ENCODE measurements around the gene KRT17.
A peak's percentile ranks its signal among the peaks of the same experiment; 100 is the strongest.
"Not testable (repeated sequence)": the region's sequence is repeated elsewhere in the genome, so short reads cannot be mapped to it uniquely, and the experiment has no call there.

Gene KRT17

GRCh38 chr17:41589301-41589700 lies 35.1 kb downstream of the KRT17 start:
- no peak for DNase-seq

DNA sequence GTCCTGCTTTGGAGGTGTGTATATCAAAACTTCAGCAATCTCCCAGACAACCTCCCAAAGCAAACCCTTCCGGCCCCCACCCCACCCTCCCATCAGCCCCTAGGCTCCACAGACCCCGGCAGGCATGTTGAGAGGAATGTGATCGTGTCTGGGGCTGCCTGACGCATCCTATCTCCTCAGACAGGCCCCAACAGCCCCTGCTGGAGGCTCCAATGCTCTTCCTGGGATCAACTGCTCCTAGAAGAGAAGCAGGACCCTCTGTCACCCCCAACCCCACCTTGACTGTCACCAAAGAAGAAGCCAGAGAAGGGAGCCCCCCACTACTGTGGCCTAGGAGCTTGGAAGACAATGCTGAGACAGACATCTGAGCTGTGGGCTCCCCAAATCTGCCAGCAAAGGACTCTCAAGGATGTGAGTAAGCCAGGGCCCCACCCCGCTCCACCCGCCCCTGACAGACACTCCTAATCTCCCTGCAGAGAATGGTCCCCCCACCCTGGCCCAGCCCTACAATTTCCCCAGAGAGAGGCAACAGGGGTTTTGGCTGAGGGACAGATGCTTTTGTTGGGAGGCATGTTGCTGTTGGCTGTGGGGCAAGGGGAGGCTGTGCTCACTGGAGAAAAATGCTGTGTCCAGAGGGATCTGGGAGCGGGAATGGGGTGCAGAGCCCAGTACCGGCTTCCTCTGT lies 36.1 kb downstream of the KRT17 start:
- no peak for DNase-seq

- no peak for DNase-seq
Observed at GRCh38 chr17:41586863-41587495, 37.4 kb downstream of the KRT17 start, which contains the start of gene KRT14. Gene KRT14 (minus strand): TSS chr17:41586895. CDS start chr17:41586834, 61 bp downstream.

DNA sequence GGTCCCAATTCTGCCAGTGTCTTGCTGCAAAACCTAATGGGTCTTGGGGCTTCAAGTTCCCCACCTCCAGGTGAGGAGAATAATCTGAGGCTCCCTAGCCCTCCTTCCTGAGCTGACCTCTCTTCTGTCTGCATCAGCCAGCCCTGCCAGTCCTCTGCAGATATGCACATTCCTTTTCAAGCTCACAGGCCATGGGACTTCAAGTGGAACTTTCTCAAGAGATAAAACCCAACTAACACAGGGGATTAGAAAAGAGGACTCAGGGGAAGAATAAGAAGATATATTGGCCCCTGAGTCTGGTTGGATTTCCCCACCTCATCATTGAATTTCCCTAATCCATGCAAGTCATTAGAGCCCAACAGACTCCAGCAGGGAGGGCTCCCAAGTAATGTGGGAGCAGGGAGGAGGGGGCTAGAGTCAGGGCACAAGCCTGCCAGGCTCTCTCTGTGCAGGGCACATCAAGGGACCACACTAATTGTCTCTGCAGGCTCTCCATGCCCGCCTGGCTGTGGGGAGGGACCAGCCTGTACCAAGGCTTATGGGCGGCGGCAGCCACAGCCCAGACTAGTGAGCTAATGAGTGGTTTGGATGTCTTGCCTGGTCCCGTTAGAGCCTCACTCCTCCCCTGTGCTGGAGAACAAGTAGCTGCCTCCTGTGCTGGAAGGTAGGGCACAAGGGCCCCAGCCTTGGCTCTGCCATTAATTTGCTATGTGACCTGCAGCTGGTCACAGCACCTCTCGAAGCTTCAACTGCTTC lies 38.9 kb downstream of the KRT17 start:
- DNase-seq: no peak

DNA sequence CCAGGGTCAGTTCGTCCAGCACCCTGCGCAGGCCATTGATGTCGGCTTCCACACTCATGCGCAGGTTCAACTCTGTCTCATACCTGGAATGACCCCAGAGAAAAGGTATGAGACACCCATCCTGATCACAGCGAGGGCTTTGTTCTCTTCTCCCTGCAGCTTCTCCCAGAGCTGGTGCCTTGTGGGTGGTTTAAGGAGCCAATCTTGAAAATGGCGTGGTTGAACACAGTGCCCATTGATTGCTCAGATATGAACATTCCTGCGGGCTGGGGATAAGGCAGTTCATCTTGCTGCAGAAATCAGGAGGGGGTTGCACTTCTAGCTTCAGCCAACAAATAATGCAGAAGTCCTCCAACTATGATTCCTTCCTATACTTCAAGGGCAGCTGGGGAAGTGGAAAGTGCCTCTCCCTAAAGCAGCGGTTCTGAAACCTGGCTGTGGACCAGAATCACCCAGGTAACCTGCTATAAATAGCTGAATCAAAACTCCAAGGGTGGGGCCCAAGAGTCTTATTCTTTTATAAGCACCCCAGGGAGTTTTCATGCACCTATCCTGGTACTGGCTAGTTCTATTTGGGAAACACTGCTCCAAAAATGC lies 39.9 kb downstream of the KRT17 start:
- DNase-seq: not testable (repeated sequence)

- DNase-seq: no peak
Observed at GRCh38 chr17:41583137-41584127, 40.9 kb downstream of the KRT17 start.

DNA sequence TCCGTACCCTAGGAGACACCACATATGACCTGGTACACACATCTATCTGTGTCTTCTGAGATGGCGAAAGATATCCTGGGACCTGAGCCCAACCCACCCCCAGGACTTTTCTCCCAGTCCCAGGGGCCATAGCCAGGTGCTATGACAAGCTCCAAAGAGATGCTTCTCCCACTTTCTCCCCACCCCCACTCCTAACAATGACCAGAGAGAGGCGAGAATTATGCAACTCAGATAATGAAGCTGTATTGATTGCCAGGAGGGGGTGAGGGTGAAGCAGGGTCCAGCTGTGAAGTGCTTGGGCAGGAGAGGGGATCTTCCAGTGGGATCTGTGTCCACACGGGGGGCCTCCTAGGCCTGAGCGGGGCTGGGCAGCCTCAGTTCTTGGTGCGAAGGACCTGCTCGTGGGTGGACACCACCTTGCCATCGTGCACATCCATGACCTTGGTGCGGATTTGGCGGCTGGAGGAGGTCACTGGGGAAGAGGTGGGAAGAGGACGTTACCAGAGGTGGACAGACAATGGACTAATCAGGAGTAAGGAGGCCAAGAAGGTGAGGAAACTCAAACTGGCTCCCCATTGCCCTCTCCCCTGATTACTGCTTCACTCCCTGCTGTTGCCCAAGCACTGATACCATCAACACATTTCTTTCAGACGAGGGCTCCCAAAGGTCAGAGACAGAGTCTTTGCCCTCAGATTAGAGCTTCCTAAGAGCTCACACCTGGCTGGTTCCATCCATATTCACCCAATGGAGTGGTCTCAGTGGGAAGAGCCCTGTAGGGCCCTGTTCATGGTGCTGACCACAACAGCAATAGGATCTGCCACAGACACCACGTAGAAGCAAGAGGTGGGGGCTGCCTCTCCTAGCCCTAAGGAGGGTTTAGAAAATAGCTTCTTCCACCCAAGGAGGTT lies 42.1 kb downstream of the KRT17 start:
- DNase-seq: not testable (repeated sequence)

DNA sequence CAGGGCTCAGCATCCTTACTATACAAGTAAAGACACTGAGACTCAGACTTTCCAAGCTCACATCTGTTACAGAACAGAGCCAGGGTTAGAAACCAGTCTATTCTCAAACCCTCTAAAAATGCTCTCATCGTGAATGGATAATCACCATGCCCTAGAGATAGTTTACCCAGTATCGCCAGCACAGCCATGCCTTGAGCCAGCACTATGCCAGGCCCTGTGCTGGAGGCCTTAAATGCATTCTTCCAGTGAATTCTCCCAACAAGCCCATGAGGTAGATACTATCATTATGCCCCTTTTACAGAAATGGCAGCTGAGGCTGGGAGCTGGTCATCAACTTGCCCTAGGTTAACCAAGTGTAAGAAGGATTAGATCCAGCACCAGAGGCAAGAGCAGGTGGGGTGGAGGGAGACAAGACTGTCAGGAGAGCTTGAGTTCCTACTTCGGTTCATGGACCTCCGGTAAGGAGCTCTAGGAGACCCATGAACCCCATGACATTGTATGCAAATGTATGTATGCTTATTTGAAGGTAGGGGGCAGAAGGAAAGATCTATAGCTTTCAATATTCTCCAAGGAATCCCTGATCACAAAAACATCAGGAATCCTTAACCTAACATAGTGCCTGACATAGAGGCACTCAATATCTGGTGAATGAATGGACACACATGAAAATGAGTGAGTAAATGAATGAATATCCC lies 42.9 kb downstream of the KRT17 start:
- no peak for DNase-seq

GRCh38 chr17:41580687-41581365 lies 43.5 kb downstream of the KRT17 start:
- DNase-seq: no peak

DNA sequence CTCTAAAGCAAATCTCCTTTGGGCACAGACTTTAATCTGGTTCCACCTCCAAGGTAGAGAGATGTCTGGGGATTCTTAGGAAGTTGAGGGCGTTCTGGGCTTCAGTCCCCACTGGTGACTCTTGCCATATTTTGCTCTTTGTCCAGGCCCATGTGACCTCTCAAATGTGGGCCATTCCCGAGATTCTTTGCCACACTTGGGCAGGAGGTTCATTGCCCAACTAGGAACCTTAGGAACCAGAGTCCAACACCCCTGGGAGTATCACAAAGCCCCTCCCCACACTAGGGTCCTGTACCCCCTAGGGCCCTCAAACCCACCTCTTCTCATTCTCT lies 44.2 kb downstream of the KRT17 start:
- no peak for DNase-seq

GRCh38 chr17:41579484-41580243 lies 44.7 kb downstream of the KRT17 start:
- DNase-seq: peak; percentile 4

GRCh38 chr17:41578971-41579370 lies 45.4 kb downstream of the KRT17 start:
- DNase-seq: no peak

DNA sequence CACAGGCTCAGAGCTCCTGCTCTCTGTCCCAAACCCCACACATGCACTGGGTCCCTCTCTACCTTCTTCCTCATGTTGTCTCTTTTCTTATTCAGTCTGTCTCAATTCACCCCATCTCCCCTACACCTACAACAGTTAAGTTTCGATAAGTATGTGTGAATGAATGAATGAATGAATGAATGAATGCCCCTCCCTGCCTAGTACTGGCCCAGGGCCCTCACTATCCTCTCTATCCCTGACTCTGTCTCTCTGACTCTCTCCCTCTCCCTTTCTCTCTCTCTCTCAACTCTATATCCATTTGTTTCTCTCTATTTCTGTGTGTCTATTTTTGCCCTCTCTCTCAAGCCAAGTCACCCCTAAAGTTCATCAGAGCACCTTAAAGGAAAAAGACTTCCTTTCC lies 45.8 kb downstream of the KRT17 start:
- no peak for DNase-seq

DNA sequence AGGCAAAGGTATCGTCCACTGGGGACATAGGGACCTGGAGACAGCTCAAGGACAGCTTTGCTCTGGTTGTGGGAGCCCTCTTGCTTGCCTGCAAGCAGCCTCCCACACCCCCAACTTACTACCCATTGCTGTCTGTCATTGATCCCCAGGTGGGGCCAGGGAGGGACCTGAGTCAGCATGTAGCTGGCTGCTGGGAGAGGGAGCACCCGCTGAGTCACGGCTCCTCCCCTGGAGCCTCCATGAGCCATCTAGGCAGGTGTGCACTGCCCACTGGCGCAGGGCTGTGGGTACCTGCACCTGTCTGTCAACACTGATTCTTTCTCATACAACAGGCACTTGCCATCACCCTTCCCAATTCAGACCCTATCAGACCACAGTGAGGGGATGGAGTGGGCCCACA lies 47.6 kb downstream of the KRT17 start:
- not testable (repeated sequence) for DNase-seq

- DNase-seq: no peak
Observed at GRCh38 chr17:41575336-41575735, 49.0 kb downstream of the KRT17 start.

- no peak for DNase-seq
Observed at GRCh38 chr17:41571561-41572434, 52.6 kb downstream of the KRT17 start, which contains the start of gene KRT9. Gene KRT9 (minus strand): TSS chr17:41572059. CDS start chr17:41571992, 67 bp downstream.
